Panc1 (cell line): ENCODE measurements around the gene SHROOM3.

Source experiments
- CTCF ChIP-seq: fragments of 450-650 bp; IDR thresholded peaks from 2 replicates; pipeline ENCODE4 v1.5.1; 2017; ENCODE audit warnings: mild to moderate bottlenecking
- POLR2AphosphoS5 ChIP-seq: IDR thresholded peaks from 2 replicates; pipeline ENCODE4 v1.6.1; 2012; ENCODE audit warnings: mild to moderate bottlenecking, low read depth, low read length, moderate library complexity

- TF ChIP-seq CTCF = no peak
- TF ChIP-seq POLR2AphosphoS5 = no peak
Observed at GRCh38 chr4:76559236-76560071, 124.4 kb downstream of the SHROOM3 start.
